Islet of Langerhans (tissue), 1 donor: ENCODE results near the gene DDIT3.

ENCODE experiments used
- FAIRE-seq: peaks from one replicate; lab custom pipeline; 2011; peaks lifted over from hg19 to GRCh38; lab: Jason Lieb, UNC

Gene DDIT3

GRCh38 chr12:57485695-57486094 lies 34.6 kb downstream of the DDIT3 start:
- no peak for FAIRE-seq

- no peak for FAIRE-seq
These were observed 36.8 kb downstream of the DDIT3 start for GRCh38 chr12:57483466-57483865.

DNA sequence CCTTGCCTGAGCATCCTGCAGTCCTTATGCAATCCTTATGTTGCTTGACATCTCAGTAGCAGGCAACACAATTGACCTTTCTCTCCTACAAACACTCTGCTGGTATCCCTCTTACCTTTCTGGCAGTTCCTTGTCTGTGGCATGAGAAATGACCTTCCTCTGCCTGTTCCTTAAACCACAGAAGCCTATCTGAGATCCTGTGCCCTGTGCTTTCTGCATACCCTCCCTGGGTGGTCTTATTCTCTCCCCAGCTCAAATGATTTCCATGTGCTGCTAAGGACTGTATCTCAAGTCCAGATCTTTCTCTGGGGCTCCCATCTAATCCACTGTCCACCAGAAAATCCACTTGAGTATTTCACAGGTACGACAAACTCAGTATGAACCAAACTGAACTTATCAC lies 38.6 kb downstream of the DDIT3 start:
- FAIRE-seq = no peak

- no peak for FAIRE-seq
These were observed 40.8 kb downstream of the DDIT3 start, which contains the start of gene ARHGAP9 for GRCh38 chr12:57479376-57480115. Gene ARHGAP9 (minus strand): TSS chr12:57479866. CDS start chr12:57479406, 460 bp downstream.

DNA sequence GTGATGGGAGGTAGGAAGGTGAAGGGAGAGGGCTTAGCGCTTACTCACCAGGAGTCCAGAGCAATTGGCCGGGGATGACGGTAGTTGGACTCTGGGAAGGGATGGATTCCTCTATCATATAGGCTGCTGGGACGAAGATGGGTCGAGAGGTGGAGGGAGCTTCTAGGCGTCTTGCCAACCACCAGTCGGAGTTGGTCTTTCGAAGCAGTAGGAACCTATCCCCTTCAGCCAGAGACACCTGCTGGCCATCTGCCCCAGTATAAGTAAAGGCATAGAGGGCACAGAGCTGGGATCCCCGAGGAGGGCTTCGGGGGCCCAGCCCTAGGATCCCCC lies 41.3 kb downstream of the DDIT3 start:
- no peak for FAIRE-seq

DNA sequence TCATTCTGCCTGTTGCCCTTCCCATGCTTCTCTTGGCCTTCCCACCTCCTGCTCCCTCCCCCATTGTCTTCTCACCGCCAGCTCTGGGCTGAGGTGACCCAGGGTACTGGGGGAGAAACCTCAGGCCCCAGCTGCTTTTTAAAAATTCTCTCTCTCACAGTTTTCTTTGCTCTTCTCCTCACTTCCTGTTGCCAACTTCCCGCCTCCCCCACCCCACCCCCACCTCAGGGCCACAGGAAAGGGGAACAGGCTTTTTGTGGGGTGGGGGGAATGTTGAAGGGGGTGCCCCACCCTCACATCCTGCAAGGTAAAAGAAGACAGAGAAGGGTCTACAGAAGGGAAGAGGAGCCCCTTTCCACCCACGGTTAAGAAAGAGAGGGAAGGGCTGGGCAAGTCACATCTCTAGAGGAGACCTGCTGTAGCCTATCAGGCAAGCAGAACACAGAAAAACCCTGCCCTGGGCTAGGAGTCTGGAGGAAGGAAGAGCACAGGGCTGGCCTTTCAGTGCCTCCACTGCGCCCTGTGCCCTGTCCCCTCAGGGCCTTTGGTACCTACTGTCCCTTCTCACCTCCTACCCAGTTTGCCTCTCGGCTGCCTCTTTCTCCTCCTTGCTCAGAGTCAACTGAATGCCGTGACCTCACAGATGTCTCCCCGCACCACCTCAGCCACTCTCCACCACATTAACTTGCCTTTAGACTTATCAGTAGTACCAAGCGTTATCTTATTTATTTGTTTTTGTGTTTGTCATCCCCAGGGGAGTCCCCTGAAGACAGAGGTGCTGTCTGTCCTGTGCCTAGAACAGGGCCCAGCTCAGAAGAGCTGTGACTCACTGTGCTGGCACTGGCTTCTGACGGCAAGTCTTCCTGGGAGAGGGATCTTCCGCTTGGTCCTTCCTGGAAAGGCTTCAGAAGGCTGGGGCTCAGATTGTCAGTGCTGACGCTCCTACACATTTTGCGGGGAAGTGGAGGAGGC lies 42.3 kb downstream of the DDIT3 start:
- FAIRE-seq = no peak

GRCh38 chr12:57476993-57477709 lies 43.2 kb downstream of the DDIT3 start:
- no peak for FAIRE-seq

DNA sequence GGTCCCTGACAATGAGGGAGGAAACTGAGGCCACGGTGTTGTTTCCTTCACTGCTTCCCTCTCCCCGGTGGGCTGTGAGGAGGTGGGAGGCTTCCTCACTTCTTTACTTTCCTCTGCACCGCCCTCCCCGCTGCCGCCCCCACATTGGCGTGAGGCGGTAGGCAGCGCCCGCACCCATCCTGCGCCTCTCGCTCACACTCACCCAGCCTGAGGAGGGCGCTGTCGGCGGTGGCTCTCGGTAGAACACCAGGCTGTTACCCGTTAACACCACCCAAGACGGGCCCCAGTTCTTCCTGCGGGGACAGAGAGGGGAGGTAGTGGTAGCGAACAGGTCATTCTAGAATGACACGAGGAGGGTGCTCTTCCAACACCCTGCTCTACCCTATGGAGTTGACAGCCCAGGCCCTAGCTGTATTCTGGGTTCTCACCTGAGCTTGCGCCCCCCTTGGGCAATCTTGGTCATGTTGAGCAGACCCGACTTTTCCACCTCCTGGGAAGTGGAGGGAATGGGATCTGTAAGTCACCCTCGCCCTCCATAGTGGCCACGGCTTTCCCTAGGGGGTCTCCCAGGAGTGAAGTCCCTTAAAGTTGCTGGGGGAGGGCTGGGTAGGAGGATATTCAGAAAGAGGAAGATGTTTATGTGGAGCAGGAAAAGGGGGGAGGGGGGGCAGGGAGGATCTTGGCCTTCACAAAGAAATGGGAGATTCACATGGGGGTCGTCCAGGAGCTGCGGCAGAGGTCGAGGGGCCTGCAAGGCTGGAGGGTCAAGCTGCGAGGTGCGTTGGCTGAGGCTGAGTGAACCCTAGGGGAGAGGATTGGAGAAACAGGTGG lies 43.9 kb downstream of the DDIT3 start:
- no peak for FAIRE-seq

DNA sequence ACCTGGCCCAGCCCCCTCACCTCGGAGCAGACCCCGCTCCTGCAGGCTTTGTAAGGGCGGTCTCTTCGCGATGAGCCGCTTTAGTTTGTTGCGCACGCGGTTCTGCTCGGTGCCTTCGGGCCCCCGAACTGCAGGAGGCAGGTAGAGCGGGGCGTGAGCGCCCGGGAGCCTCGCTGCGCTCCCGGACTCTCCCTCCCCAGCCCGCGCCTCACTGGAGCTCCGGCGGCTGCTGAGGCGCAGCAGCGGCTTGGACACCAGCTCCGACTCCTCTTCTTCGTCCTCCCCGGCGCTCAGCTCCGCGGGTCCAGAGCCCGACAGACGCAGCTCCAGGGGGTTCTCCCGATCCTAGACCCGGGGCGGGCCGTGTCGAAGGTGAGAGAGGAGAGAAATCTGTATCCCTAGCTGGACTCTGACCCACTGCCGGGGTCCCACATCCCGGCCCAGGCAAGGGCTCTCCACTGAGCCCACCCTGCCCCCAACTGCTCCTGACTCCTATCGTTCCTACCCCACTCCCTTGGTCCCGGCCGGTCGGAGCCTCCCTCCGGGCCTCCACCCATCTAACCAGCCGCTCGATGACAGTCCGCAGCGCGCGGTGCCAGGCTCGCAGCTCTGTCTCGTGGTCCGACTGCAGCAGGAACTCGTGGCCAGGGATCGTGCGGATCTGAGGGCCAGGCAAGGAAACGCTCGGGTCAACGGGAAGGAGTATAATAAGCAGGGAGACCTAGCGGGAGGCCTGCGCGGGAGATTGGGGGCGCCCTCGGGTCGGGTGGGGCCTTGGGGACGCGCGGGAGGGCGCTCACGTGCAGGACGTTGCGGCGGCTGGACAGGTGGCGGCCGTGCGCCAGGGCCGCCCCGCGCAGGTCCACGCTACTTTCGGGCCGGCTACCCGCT lies 44.8 kb downstream of the DDIT3 start:
- no peak for FAIRE-seq

GRCh38 chr12:57474862-57475261 lies 45.5 kb downstream of the DDIT3 start:
- no peak for FAIRE-seq

- FAIRE-seq = no peak
These were observed 45.9 kb downstream of the DDIT3 start for GRCh38 chr12:57474430-57474829.

DNA sequence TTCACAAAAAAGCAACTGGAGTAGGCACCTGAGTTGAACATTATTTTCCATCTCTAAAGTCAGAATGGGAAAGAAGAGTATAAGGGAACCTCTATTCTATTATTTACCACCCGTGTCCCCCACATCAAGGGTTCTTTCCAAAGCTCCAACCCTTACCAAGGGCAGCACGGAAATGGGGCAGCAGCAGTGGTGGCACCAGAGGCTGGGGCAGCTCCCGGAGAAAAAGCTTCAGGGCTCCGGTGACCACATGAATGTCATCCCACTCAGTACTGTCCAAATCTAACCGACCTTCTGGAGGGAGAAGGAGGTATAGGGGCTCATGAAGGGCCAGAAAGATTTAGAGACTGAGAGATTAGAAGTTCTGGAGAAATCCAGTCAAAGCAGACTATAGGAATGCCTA lies 46.4 kb downstream of the DDIT3 start:
- FAIRE-seq = no peak

DNA sequence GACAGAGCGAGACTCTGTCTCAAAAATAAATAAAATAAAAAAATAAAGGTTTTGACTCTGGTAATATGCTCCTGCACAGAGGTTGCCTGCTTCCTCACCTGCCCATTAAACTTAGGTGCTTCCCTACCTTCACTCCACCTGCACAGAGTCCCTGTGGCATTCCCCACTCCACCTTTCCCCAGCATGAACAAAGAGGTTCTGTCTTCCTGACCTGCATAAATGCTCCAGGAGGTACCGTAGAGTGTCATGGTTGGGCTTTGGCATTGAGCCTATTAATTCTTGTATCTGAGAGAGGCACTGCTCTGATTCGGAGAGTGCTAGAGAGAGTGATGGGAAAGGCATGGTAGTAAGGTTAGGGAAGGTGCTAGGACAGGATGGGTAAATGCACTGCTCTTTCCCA lies 46.9 kb downstream of the DDIT3 start:
- FAIRE-seq = no peak

- FAIRE-seq = no peak
These were observed 47.9 kb downstream of the DDIT3 start for GRCh38 chr12:57472391-57472790.

GRCh38 chr12:57471661-57472060 lies 48.7 kb downstream of the DDIT3 start:
- no peak for FAIRE-seq

GRCh38 chr12:57470970-57471656 lies 49.2 kb downstream of the DDIT3 start:
- FAIRE-seq = no peak

DNA sequence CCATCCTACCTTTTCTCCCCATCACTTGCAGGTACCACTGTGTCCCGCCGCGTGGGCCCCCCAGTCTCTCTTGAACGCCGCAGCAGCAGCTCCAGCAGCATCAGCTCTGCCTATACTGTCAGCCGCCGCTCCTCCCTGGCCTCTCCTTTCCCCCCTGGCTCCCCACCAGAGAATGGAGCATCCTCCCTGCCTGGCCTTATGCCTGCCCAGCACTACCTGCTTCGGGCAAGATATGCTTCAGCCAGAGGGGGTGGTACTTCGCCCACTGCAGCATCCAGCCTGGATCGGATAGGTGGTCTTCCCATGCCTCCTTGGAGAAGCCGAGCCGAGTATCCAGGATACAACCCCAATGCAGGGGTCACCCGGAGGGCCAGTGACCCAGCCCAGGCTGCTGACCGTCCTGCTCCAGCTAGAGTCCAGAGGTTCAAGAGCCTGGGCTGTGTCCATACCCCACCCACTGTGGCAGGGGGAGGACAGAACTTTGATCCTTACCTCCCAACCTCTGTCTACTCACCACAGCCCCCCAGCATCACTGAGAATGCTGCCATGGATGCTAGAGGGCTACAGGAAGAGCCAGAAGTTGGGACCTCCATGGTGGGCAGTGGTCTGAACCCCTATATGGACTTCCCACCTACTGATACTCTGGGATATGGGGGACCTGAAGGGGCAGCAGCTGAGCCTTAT lies 49.9 kb downstream of the DDIT3 start:
- no peak for FAIRE-seq

DNA sequence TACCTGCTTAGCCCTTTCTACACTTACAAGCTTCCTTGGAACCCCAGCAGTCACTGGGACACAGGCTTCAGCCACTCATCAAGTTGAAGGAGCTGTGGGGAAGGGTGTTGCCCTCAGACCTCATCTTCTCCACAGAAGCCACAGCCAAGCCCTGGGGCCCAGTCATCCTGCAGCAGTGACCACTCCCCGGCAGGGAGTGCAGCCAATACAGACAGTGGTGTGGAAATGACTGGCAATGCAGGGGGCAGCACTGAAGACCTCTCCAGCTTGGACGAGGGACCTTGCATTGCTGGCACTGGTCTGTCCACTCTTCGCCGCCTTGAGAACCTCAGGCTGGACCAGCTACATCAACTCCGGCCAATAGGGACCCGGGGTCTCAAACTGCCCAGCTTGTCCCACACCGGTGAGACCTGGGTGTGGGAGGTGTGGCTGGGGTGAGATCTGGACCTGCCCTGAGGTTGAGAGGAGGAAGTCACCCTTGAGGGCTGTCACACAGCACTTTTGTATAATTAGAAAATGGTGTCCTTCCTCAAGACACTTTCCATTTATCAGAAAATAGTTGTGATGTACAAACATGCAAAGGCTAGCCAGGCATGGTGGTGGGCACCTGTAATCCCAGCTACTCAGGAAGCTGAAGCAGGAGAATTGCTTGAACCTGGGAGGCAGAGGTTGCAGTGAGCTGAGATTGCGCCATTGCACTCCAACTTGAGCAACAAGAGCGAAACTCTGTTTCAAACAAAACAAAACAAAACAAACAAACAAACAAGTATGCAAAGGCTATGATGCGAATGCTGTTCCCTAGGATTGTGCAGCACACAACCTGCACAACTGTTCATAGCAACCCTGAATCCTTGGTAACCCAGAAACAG lies 50.8 kb downstream of the DDIT3 start:
- FAIRE-seq = no peak

- no peak for FAIRE-seq
These were observed 52.4 kb downstream of the DDIT3 start for GRCh38 chr12:57467915-57468314.
